Caco-2 (cell line): ENCODE results near the gene SLC15A5. TPM values are rescaled to one million over a fixed set of nuclear protein-coding genes. Genes with fewer than 3 reads are reported as not detected.

Source experiments
- BruUV-seq: library from RNA; stranded (reverse); fragments of 400-500 nt; replicated peaks from 2 replicates; lab custom pipeline; 2021; lab: Mats Ljungman, UMichigan
- CTCF ChIA-PET: fragments of 300-600 bp; sonication (Branson Sonifier 250); formaldehyde crosslinking; loops from one replicate; lab custom pipeline; 2022; ENCODE audit warnings: antibody characterized with exemption; lab: Charles Lee
- POLR2A ChIA-PET: fragments of 300-600 bp; sonication (Branson Sonifier 250); formaldehyde crosslinking; loops from one replicate; lab custom pipeline; 2022; ENCODE audit warnings: antibody characterized with exemption; lab: Charles Lee
- DNase-seq, 2 experiments: peaks; one replicate each; pipeline versions ENCODE4 v3.0.0 to v3.0.0-alpha.2; 2020 to 2022
- H3K27me3 ChIP-seq: replicated peaks from 2 replicates; pipeline ENCODE4 v1.6.0; 2011; ENCODE audit warnings: low read length; ENCODE audit not compliant: control insufficient read depth, insufficient read depth
- H3K36me3 ChIP-seq: 2 replicates; pipeline ENCODE4 v1.5.1; 2011; ENCODE audit warnings: low read length; ENCODE audit not compliant: control insufficient read depth, insufficient read depth
- H3K4me1 ChIP-seq: fragments of 250-450 bp; sonication (Bioruptor Pico); 2 replicates; pipeline ENCODE4 v1.5.1; 2020; ENCODE audit warnings: mild to moderate bottlenecking
- H3K4me3 ChIP-seq: 2 replicates; pipeline ENCODE4 v1.5.1; 2011; ENCODE audit warnings: low read depth, mild to moderate bottlenecking, control low read depth, low read length
- H3K9me3 ChIP-seq: fragments of 250-450 bp; sonication (Bioruptor Pico); 2 replicates; pipeline ENCODE4 v1.5.1; 2020; ENCODE audit warnings: mild to moderate bottlenecking, moderate library complexity
- H3K27ac Mint-ChIP-seq: one replicate; pipeline ENCODE4 v1.8.0; 2022; ENCODE audit warnings: mixed read lengths; ENCODE audit not compliant: unreplicated experiment
- H3K27me3 Mint-ChIP-seq: one replicate; pipeline ENCODE4 v1.8.0; 2022; ENCODE audit warnings: mixed read lengths; ENCODE audit not compliant: insufficient read depth, unreplicated experiment
- H3K36me3 Mint-ChIP-seq: one replicate; pipeline ENCODE4 v1.8.0; 2022; ENCODE audit warnings: mild to moderate bottlenecking, mixed read lengths; ENCODE audit not compliant: insufficient read depth, unreplicated experiment
- H3K4me1 Mint-ChIP-seq: one replicate; pipeline ENCODE4 v1.8.0; 2022; ENCODE audit warnings: low read depth, mixed read lengths; ENCODE audit not compliant: unreplicated experiment
- H3K4me3 Mint-ChIP-seq: one replicate; pipeline ENCODE4 v1.8.0; 2022; ENCODE audit warnings: mild to moderate bottlenecking, moderate library complexity, mixed read lengths; ENCODE audit not compliant: unreplicated experiment
- H3K9me3 Mint-ChIP-seq: one replicate; pipeline ENCODE4 v1.8.0; 2022; ENCODE audit warnings: mixed read lengths; ENCODE audit not compliant: unreplicated experiment
- CTCF ChIP-seq, 2 experiments: fragments of 200-600 bp in 1 of 2; IDR thresholded peaks; 1 replicate in 1 of 2; 2 replicates in 1 of 2; pipeline versions ENCODE4 v1.5.1 to v1.8.0; 2011 to 2022; ENCODE audit warnings: antibody characterized with exemption in 1 of 2, control low read depth in 1 of 2, inconsistent platforms in 1 of 2, low read depth in 1 of 2, low read length in 1 of 2, mild to moderate bottlenecking in 1 of 2, moderate library complexity in 1 of 2; ENCODE audit not compliant: insufficient read depth in 1 of 2, severe bottlenecking in 1 of 2, unreplicated experiment in 1 of 2
- intact Hi-C: fragments of 100-400 bp; cut with micrococcal nuclease; formaldehyde crosslinking; loops from one replicate; pipeline ENCODE4 v1.10.0; 2022; ENCODE audit not compliant: unreplicated experiment
- total RNA-seq: library from RNA; stranded (reverse); gene quantifications from 2 replicates; pipeline ENCODE4 v1.2.3, GENCODE V29; 2022

Gene SLC15A5
- total RNA-seq, 1 experiment from 2014 or later, result not detected

- Histone ChIP-seq H3K27me3 (no peaks in the 10 kb centered on the region), H3K4me1 (no peaks in the 10 kb centered on the region), H3K4me3 (no peak overlapping the region), H3K9me3 (no peaks in the 10 kb centered on the region), H3K36me3 (no peaks in the 10 kb centered on the region)
- POLR2A ChIA-PET, result no interaction called here
- intact Hi-C loops, result loop anchor here (5.0 kb wide), 1 partner anchor 103 kb away; no protein-coding TSS in a partner anchor
- no peak for TF ChIP-seq CTCF (IDR thresholded peaks at IDR 0.05; ENCODE audit: insufficient read depth in 1 of 2, low read depth in 1 of 2, low read length in 1 of 2, severe bottlenecking in 1 of 2, unreplicated experiment in 1 of 2)
- H3K27ac Mint-ChIP-seq, result no peak overlapping the region
- peaks cover 5% of the 10 kb centered on the region for H3K27me3 Mint-ChIP-seq
- peaks cover 4% of the 10 kb centered on the region for H3K36me3 Mint-ChIP-seq
- no TSS peak for BruUV-seq
- DNase-seq, result no peak
- H3K4me1 Mint-ChIP-seq, result no peaks in the 10 kb centered on the region
- H3K9me3 Mint-ChIP-seq, result peaks cover 6% of the 10 kb centered on the region
- CTCF ChIA-PET, result no interaction called here
- H3K4me3 Mint-ChIP-seq, result no peak overlapping the region
These were observed 7.5 kb downstream of the SLC15A5 start for GRCh38 chr12:16269946-16270345.

- POLR2A ChIA-PET, result no interaction called here
- H3K9me3 Mint-ChIP-seq, result peaks cover 24% of the 10 kb centered on the region
- Histone ChIP-seq H3K4me1 (no peaks in the 10 kb centered on the region), H3K36me3 (no peaks in the 10 kb centered on the region), H3K27me3 (no peaks in the 10 kb centered on the region), H3K9me3 (peaks cover 17% of the 10 kb centered on the region), H3K4me3 (no peak overlapping the region)
- no peak for TF ChIP-seq CTCF (IDR thresholded peaks at IDR 0.05; ENCODE audit: insufficient read depth in 1 of 2, low read depth in 1 of 2, low read length in 1 of 2, severe bottlenecking in 1 of 2, unreplicated experiment in 1 of 2)
- H3K36me3 Mint-ChIP-seq, result peaks cover 4% of the 10 kb centered on the region
- DNase-seq, result no peak
- no peak overlapping the region for H3K4me3 Mint-ChIP-seq
- peaks cover 6% of the 10 kb centered on the region for H3K27me3 Mint-ChIP-seq
- CTCF ChIA-PET, result no interaction called here
- no peaks in the 10 kb centered on the region for H3K4me1 Mint-ChIP-seq
- no TSS peak for BruUV-seq
- H3K27ac Mint-ChIP-seq, result no peak overlapping the region
- intact Hi-C loops, result no loop called here
These were observed 11.4 kb downstream of the SLC15A5 start for GRCh38 chr12:16266085-16266484.

- peaks cover 17% of the 10 kb centered on the region for H3K9me3 ChIP-seq
- Mint-ChIP-seq H3K4me3 (no peak overlapping the region), H3K27me3 (peaks cover 14% of the 10 kb centered on the region), H3K27ac (no peak overlapping the region), H3K4me1 (no peaks in the 10 kb centered on the region), H3K36me3 (no peaks in the 10 kb centered on the region), H3K9me3 (peaks cover 24% of the 10 kb centered on the region)
- no peak overlapping the region for H3K4me3 ChIP-seq
- H3K27me3 ChIP-seq, result no peaks in the 10 kb centered on the region
- BruUV-seq, result no TSS peak
- intact Hi-C loops, result no loop called here
- H3K4me1 ChIP-seq, result no peaks in the 10 kb centered on the region
- TF ChIP-seq CTCF (IDR thresholded peaks at IDR 0.05; ENCODE audit: insufficient read depth in 1 of 2, low read depth in 1 of 2, low read length in 1 of 2, severe bottlenecking in 1 of 2, unreplicated experiment in 1 of 2), result no peak
- no peak for DNase-seq
- ChIA-PET CTCF (no interaction called here), POLR2A (no interaction called here)
- H3K36me3 ChIP-seq, result no peaks in the 10 kb centered on the region
These were observed 15.5 kb downstream of the SLC15A5 start for GRCh38 chr12:16261944-16262475.
